ENCODE results near the gene HOXC9.
A peak's percentile ranks its signal among the peaks of the same experiment; 100 is the strongest.

Gene HOXC9

DNA sequence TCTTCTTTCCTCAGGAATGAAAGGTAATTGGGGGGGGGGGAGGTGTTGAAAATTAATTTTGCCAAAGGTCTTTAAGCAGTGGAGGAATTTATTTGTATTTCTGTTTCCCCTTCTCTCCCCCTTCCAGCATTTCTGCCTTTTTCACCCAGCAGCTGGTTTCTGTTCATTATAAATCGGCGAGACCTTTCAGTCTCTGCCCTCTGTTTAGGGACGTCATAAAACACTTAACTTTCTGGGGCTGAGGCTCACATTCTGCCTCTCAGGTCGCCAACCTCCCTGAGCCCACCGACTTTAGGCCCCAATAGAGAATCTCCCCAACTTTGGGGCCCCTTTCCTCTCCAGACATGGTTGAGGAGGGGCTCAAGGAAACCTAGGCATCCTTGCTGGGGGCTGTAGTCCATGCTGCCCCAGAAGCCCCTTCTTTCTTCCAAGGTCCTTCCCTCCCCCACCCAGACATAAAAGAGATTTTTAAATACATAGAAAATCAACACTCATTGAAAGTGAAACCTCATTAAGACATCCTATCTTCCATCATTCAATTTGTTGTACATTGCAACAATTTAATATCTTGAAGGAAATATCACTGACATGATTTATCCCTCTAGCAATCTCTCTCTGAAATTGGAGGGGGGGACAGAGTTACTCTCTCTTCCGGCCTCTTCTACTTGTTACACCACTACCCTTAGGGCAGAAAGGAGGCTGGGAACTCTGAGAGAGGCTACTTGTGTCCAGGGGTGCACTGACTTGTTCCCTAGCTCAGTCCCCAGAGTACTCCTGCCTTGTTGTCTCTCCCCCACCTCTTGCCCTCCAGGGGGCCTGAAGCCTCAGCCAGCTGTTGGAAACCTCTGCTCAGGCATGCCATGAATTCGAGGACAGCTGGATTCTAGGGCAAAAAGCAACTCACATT is 25.8 kb downstream of the HOXC9 start:
- DNase-seq (ENCODE audit: low read depth in 4 of 4, low spot score in 1 of 4): no peak

DNA sequence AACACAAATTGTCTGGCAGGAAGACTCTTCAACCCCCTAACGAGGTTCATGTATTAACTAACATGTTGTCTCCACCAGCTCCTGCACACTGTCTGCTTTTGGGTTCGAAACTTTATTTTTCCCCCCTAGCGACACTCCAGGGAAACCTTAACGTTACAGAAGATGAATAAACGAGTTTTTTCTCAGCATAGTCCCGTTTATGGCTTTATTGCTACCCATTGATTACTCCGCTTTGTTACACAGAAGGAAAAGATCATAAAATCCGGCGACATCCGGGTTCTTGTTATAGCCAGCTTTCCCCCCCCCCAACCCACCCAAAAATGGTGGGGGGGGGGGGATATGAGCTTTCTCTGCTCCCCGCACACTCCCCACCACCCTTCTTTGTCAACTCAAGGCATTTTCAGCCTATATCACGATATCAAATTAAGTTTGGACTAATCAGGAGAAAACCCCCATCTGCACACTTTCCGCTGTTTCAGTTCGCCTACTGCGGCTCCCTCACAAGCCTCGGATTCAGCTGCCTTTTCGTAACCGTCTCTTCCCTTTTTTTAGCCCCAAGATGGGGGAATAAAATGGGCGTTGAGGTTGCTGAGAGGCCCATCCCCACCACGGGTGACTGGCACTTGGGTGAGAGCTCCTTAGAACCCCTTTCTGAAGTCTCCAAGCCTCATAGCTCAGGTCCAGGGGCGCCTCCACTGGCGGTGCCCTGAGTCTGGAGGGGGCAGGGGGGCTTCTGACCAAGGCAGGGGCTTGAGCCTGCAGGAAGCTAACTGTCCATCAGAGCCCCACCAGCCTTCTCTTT is 26.9 kb downstream of the HOXC9 start:
- no peak for DNase-seq (ENCODE audit: low read depth in 4 of 4, low spot score in 1 of 4)

DNA sequence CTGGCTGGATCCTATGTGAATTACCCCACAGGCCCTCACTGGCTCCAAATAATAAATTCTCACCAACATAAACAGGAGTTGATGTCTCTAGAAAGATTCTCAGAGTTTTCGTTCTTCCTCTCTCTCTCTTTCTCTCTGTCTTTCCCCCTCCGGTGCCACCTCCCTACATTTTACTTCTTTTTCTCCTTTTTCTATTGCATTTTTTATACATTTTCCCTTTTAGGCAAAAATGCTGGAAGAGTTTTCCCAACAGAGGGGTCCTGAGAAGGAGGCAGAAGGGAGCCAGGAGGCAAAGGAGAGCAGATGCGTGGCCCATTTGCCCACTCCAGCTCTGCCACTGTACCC is 27.5 kb downstream of the HOXC9 start:
- DNase-seq (ENCODE audit: low read depth in 4 of 4, low spot score in 1 of 4): no peak

DNA sequence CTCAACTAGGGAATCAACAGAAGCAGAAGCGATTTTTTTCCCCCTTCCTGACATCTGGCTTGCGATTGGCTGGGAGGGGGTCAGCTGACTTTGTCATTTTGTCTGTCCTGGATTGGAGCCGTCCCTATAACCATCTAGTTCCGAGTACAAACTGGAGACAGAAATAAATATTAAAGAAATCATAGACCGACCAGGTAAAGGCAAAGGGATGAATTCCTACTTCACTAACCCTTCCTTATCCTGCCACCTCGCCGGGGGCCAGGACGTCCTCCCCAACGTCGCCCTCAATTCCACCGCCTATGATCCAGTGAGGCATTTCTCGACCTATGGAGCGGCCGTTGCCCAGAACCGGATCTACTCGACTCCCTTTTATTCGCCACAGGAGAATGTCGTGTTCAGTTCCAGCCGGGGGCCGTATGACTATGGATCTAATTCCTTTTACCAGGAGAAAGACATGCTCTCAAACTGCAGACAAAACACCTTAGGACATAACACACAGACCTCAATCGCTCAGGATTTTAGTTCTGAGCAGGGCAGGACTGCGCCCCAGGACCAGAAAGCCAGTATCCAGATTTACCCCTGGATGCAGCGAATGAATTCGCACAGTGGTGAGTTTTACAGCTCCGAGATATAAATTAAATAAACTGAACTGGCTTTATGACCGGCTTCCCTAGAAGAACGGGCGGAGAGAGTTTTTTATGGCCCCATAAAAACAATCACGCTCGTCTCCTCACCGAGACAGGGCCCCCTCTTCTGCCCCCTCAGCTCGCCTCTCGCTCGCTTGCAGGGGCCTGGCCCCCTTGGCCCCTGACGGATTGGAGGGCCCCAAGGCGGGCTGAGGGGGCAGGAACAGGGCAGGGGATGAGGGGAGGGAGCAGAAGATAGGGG is 28.6 kb downstream of the HOXC9 start, which contains the start of gene HOXC6:
Gene HOXC6, plus strand, starts transcription at position 127 of the 888 bp plus-strand sequence. Its CDS starts 82 bp downstream, at position 209.
- no peak for DNase-seq (ENCODE audit: low read depth in 4 of 4, low spot score in 1 of 4)

DNA sequence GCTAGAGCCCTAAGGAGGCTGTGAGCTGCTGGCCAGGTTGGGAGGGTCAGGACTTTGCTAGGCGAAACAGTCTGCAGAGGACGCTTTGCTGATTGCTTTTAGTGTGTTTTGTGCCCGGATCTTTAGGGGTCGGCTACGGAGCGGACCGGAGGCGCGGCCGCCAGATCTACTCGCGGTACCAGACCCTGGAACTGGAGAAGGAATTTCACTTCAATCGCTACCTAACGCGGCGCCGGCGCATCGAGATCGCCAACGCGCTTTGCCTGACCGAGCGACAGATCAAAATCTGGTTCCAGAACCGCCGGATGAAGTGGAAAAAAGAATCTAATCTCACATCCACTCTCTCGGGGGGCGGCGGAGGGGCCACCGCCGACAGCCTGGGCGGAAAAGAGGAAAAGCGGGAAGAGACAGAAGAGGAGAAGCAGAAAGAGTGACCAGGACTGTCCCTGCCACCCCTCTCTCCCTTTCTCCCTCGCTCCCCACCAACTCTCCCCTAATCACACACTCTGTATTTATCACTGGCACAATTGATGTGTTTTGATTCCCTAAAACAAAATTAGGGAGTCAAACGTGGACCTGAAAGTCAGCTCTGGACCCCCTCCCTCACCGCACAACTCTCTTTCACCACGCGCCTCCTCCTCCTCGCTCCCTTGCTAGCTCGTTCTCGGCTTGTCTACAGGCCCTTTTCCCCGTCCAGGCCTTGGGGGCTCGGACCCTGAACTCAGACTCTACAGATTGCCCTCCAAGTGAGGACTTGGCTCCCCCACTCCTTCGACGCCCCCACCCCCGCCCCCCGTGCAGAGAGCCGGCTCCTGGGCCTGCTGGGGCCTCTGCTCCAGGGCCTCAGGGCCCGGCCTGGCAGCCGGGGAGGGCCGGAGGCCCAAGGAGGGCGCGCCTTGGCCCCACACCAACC is 29.8 kb downstream of the HOXC9 start:
- no peak for DNase-seq (ENCODE audit: low read depth in 4 of 4, low spot score in 1 of 4)

DNA sequence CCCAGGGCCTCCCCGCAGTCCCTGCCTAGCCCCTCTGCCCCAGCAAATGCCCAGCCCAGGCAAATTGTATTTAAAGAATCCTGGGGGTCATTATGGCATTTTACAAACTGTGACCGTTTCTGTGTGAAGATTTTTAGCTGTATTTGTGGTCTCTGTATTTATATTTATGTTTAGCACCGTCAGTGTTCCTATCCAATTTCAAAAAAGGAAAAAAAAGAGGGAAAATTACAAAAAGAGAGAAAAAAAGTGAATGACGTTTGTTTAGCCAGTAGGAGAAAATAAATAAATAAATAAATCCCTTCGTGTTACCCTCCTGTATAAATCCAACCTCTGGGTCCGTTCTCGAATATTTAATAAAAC is 30.5 kb downstream of the HOXC9 start:
- no peak for DNase-seq (ENCODE audit: low read depth in 4 of 4, low spot score in 1 of 4)

DNA sequence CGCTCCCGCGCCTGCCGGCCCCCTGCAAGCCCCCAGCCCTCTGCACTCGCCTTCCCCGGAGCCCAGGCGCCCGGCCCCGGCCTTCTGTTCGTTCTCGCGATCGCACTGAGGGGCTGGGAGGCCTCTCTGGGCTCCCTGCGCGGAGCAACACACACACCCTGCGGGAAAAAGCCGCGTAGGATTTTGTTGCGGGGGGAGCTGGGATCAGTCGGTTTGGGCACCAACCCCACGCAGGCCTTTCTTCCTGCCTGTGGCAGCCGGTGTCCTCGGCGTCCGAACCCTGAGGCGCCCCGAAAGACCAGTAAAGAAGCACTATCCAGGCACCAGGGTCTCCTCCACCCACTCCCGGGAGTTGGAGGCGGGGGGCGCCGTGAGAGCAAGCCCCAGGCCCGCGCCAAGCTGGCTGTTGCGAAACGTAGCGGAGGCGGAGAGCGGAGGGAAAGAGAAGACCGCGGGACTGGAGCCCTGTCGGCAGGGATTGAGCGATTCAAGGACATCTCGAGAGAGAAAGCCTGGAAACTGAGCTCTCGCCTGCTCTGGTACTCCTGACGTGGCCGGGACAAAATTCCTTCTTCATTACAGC is 31.0 kb downstream of the HOXC9 start:
- DNase-seq (ENCODE audit: low read depth in 4 of 4, low spot score in 1 of 4): no peak

DNA sequence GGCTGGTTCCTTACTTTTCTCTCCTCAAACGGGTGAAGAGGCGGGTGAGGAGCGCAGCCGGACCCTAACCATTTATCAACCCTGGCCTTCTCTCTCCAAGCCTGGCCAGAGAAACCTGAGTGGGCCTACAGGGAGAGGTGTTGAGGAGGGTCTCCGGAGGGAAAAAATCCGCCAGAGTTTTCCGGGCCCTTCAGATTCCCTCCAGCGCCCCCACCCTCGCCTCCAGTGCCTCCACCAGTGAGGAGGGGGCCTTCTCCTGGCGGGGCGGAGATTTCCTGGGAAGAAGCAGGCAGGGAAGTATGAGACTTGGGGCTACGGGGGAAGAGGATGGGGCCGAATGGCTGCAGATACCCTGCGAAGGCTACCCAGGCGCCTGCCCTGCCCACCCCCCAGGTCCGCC is 31.5 kb downstream of the HOXC9 start:
- DNase-seq (ENCODE audit: low read depth in 4 of 4, low spot score in 1 of 4): no peak

DNA sequence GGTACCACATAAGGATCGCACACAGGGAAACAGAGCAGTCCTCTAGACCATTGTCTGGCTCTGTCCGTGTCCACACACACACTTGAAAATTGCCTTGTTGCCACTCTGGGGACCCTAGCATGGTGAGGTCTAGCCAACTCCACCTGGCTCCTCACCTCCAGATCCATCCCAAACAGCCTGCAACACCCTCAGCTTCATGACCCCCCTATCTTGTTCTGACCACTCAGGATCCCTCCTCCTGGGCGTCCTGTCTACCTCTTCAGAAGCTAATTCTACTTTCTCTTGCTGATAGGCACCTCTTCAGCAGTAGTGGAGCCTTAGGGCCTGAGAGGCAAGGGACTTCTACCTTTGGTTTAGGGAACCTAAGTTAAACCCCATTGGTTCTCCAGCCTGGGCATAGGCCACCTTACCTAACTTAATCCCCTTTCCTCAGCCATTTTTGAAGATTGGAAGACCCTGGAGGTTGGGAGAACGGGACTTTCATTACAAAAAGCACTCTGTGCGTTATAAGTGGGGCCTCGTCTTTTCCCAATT is 32.2 kb downstream of the HOXC9 start:
- DNase-seq (ENCODE audit: low read depth in 4 of 4, low spot score in 1 of 4): no peak

DNA sequence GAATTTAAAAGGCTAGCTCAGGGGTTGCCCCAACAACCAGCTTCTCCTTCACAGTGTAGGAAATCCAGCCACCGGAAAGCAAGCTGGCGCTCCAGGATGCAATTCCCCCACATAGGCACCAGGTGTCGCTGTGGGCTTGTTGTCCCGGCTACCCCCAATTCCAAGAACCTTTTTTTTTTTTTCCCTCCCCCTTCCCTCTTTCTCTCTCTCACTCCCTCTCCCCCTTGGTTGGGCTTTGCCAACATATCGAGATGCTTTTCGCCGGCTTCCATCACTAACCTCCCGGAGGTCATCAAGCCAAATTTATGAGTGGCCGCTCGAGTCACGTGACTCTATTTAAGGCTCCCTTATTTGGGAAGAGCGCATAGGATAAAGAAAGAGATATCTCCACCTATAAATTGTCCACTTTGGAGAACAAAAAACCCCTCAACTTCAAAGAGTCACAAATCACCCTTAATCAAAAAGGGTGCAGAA is 32.7 kb downstream of the HOXC9 start, which contains the start of gene HOXC5:
Gene HOXC5, plus strand, starts transcription at position 424 of the 474 bp plus-strand sequence. CDS start 73 bp downstream, outside the sequence.
- peak in 3 of 4 experiments; percentile 34 to 52 (median 36) for DNase-seq (ENCODE audit: low read depth in 4 of 4, low spot score in 1 of 4)

DNA sequence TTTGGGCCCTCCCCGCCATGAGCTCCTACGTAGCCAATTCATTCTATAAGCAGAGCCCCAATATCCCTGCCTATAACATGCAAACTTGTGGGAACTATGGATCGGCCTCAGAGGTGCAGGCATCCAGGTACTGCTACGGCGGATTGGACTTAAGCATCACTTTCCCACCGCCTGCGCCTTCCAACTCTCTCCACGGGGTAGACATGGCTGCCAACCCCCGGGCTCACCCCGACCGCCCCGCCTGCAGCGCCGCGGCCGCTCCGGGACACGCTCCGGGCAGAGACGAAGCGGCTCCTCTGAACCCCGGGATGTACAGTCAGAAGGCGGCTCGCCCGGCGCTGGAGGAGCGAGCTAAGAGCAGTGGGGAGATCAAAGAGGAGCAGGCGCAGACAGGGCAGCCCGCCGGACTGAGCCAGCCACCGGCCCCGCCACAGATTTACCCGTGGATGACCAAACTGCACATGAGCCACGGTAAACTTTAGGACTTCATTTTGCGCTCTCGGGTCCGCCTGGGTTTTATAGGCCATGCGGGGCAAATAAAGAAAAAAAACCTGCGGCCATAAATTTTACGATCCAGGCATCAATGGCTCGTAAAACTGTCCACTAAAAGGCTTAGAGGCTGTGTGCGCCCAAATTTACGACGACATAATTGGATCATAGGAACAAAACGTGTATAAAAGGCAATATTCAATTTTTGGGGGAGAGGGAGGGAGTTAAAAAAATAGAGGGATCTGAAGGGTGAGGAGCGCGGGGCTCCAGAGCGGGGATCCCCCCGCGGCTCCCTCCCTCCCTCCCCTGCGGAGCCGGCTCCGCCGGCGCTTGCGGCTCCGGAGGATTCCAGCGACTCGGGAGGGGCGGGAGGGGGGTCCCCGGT is 33.4 kb downstream of the HOXC9 start:
- DNase-seq (ENCODE audit: low read depth in 4 of 4, low spot score in 1 of 4): no peak

DNA sequence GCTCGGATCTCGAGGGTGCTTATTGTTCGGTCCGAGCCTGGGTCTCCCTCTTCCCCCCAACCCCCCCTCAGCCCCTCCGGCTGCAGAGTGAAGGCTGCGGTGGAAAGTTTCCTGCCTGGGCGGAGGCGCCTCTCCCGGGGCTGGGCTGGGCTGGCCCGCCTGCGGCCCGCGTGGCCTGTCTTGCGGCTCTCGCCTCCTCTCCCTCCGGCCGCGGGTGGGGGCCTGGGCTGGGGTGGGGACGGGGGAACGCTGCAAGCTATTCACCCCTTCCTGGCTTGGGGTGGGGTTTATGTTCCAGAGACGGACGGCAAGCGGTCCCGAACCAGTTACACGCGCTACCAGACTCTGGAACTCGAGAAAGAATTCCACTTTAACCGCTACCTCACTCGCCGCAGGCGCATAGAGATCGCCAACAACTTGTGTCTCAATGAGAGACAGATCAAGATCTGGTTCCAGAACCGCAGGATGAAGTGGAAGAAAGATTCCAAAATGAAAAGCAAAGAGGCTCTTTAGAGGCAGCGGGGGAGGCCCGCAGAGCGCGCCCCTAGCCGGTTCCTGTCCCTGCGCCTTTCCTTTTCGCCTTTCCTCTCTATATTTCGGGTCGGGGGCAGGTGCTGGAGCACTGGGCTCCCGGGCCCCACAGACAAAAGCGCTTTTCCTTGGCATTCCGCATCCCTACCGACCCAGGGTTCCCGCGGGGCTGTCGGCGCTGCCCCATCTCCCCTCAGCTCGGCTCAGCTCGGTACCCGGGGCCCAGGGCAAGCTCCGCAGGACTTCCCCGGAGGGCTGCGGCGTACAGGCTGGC is 34.2 kb downstream of the HOXC9 start:
- no peak for DNase-seq (ENCODE audit: low read depth in 4 of 4, low spot score in 1 of 4)

DNA sequence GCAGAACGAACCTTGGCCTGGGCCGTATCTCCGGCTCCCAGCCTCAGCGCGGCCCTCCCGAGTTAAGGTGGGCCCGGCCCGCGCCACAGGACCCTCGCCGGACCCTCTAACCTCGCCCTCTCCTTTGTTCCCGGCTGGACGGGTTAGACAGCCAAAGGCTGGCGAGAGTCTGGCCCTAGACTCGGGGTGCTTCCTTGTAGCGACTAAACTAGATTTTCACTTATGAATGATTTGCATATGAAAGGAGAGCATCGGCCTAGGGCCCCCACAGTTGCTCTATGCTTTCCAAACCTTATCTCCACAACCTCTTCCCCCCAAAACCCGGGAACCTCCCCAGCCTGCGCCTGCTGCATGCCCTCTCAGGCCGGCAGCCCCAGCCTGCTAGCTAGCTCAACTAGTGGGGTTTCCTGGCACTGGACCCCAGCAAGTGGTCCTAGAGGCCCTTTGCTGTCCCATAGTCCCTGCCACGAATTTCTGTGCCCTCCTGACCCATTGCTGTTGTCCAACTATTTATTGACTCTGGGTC is 34.9 kb downstream of the HOXC9 start:
- DNase-seq (ENCODE audit: low read depth in 4 of 4, low spot score in 1 of 4): no peak

DNA sequence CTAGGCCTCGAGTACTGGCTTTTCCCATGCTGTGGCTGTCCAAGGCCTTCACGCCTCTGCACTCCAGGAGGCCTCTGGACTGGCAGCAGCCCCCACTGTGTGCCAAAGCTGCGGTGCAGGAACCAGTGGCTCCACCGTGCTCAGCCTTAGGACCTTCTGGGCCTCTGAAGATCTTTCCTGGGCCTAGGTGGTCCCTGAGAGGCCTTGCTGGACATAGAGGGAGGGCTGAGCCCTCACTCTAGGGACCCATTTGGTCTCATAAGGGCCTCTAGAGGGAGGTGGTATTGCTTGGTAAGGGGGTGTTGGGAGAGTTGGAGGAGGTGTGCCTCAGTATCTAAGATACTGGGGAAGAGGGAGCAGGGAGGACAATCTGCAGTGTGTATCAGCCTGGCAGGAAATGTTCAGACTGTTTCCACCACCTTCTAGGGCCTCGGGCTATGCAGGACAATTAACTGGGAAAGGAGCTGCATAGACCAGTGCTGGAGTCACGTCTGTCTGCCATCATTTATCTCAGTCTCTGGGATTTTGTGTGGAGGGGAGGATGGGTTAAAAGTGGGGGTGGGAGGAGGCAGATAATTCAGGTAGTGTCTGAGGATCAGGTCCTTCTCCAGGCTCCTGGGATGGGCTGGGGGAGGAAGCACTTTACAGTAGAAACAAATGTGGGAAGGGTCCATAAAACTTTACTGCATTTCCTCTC is 35.8 kb downstream of the HOXC9 start:
- DNase-seq (ENCODE audit: low read depth in 4 of 4, low spot score in 1 of 4): no peak

DNA sequence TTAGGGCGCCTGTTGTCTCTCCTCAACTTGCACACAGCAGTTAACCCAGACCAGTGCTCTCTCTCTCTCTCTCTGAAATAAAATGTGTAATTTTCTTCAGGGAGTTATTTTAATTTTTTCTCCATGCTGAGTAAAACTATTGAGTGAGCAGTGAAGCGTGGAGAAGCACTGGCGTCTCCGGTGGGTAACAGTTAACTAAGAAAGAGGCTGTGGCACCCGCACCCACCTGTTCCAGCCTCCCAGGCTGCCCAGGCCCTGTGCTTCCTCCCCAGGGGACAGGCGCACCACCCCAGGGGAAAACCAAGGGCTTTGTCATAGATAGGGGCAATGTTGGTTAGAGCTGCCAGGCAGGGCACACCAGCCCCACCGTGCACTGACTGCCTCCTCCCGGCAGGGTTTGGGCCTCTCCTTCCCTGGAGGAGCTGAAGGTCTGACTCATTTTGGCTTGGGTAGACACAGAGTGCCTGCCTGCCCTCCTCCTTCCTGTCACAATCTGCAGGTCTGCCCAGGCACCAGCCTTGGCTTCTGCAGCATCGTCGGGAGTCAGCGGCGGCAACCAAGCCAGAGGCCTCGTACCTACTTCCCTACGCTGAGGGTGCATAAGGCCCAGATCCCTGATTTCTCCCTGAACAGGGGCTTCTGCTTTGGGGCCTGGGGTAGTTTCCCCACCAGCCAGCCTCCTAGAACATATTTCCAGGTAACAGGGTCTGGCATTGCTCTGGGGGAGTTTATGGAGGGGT is 36.8 kb downstream of the HOXC9 start:
- DNase-seq (ENCODE audit: low read depth in 4 of 4, low spot score in 1 of 4): no peak
